GM12878 (cell line): ENCODE data around the gene CNPY2. TPM values are rescaled to one million over a fixed set of nuclear protein-coding genes. Genes with fewer than 3 reads are reported as not detected.

ENCODE experiments used
- BCL3 ChIP-seq: IDR thresholded peaks from 2 replicates; pipeline ENCODE4 v1.6.1; 2011; ENCODE audit warnings: borderline replicate concordance, low read depth, mild to moderate bottlenecking, moderate library complexity, low read length; ENCODE audit not compliant: insufficient read depth, poor library complexity, severe bottlenecking
- EED ChIP-seq: sonication (generic); IDR thresholded peaks from 2 replicates; pipeline ENCODE4 v1.6.1; 2016; ENCODE audit warnings: antibody characterized with exemption, low read depth
- HCFC1 ChIP-seq: fragments of 150-350 bp; IDR thresholded peaks from 2 replicates; pipeline ENCODE4 v1.6.1; 2014; ENCODE audit warnings: low read length
- MAX ChIP-seq: IDR thresholded peaks from 2 replicates; pipeline ENCODE4 v1.6.1; 2012; ENCODE audit warnings: low read depth, low read length, improper control_type of control experiment
- MXI1 ChIP-seq: fragments of 150-350 bp; IDR thresholded peaks from 2 replicates; pipeline ENCODE4 v1.6.1; 2011; ENCODE audit warnings: low read depth, mild to moderate bottlenecking, inconsistent platforms, low read length, improper control_type of control experiment
- NBN ChIP-seq: fragments of 450-650 bp; IDR thresholded peaks from 2 replicates; pipeline ENCODE4 v1.6.1; 2016
- NFIC ChIP-seq: IDR thresholded peaks from 2 replicates; pipeline ENCODE4 v1.6.1; 2012; ENCODE audit warnings: low read depth, mild to moderate bottlenecking, inconsistent platforms, low read length, moderate library complexity
- NFXL1 ChIP-seq: fragments of 450-650 bp; IDR thresholded peaks from 2 replicates; pipeline ENCODE4 v1.6.1; 2017; ENCODE audit warnings: antibody characterized with exemption, mild to moderate bottlenecking, borderline replicate concordance
- NR2C1 ChIP-seq: fragments of 450-650 bp; IDR thresholded peaks from 2 replicates; pipeline ENCODE4 v1.6.1; 2017; ENCODE audit warnings: antibody characterized with exemption, mild to moderate bottlenecking, moderate library complexity
- RFX5 ChIP-seq: IDR thresholded peaks from 2 replicates; pipeline ENCODE4 v1.6.1; 2011; ENCODE audit warnings: low read depth, low read length, improper control_type of control experiment
- SMAD5 ChIP-seq: IDR thresholded peaks from 2 replicates; pipeline ENCODE4 v1.6.1; 2016; ENCODE audit warnings: antibody characterized with exemption, low read depth
- SMC3 ChIP-seq: IDR thresholded peaks from 2 replicates; pipeline ENCODE4 v1.6.1; 2011; ENCODE audit warnings: low read length, improper control_type of control experiment, borderline replicate concordance
- TAF1 ChIP-seq: IDR thresholded peaks from 2 replicates; pipeline ENCODE4 v1.6.1; 2011; ENCODE audit warnings: mild to moderate bottlenecking, low read depth, low read length, borderline replicate concordance
- USF2 ChIP-seq: IDR thresholded peaks from 2 replicates; pipeline ENCODE4 v1.6.1; 2011; ENCODE audit warnings: low read depth, low read length, improper control_type of control experiment, borderline replicate concordance
- ZNF207 ChIP-seq: fragments of 450-650 bp; IDR thresholded peaks from 2 replicates; pipeline ENCODE4 v1.6.1; 2014; ENCODE audit warnings: antibody characterized with exemption, mild to moderate bottlenecking, borderline replicate concordance
- ZNF217 ChIP-seq: fragments of 450-650 bp; IDR thresholded peaks from 2 replicates; pipeline ENCODE4 v1.6.1; 2017; ENCODE audit warnings: antibody characterized with exemption, mild to moderate bottlenecking
- ZSCAN29 ChIP-seq: fragments of 450-650 bp; IDR thresholded peaks from 2 replicates; pipeline ENCODE4 v1.6.1; 2017; ENCODE audit warnings: mild to moderate bottlenecking, moderate library complexity
- polyA plus RNA-seq, 11 experiments: library from polyadenylated mRNA; depleted of rRNA in 4 of 11; unstranded in 6 of 11; stranded (reverse) in 5 of 11; fragments of >200 nt; fragmentation: Nextera tagmentation in 4 of 11; fragmentation: Illumina TruSeq in 1 of 11; extraction: Ambion mirVana in 4 of 11; extraction: Trizol in 1 of 11; gene quantifications; 1 replicate in 1 of 11; 2 replicates in 10 of 11; pipeline versions ENCODE4 v1.2.1 to v1.2.3, GENCODE V29; 2011 to 2016; ENCODE audit warnings: inconsistent platforms in 2 of 11, missing spikeins in 2 of 11, low read depth in 1 of 11
- total RNA-seq, 4 experiments: library from RNA; depleted of rRNA in 3 of 4; stranded (reverse); fragments of >200 nt in 3 of 4; fragmentation: Illumina TruSeq in 1 of 4; extraction: Trizol in 1 of 4; gene quantifications; 2 replicates each; pipeline versions ENCODE4 v1.2.1 to v1.2.3, GENCODE V29; 2013 to 2021
- TF ChIP-seq, protein P1 (sequence below): fragments of 450-650 bp; conservative IDR thresholded peaks from 2 replicates; pipeline ENCODE4 v1.6.1; 2017; ENCODE audit warnings: mild to moderate bottlenecking, moderate library complexity
- TF ChIP-seq, protein P2 (sequence below): fragments of 450-650 bp; IDR thresholded peaks from 2 replicates; pipeline ENCODE4 v1.6.1; 2017; ENCODE audit warnings: mild to moderate bottlenecking
- TF ChIP-seq, protein P3 (sequence below): fragments of 450-650 bp; IDR thresholded peaks from 2 replicates; pipeline ENCODE4 v1.6.1; 2017; ENCODE audit warnings: low read depth, mild to moderate bottlenecking, moderate library complexity

The CNPY2 gene
- total and polyA plus RNA-seq, 10 of the 15 experiments (the other 5 are each of a cell fraction or from before 2014, with no cell fraction given): 25.0 to 276 (median 87.8) TPM

DNA sequence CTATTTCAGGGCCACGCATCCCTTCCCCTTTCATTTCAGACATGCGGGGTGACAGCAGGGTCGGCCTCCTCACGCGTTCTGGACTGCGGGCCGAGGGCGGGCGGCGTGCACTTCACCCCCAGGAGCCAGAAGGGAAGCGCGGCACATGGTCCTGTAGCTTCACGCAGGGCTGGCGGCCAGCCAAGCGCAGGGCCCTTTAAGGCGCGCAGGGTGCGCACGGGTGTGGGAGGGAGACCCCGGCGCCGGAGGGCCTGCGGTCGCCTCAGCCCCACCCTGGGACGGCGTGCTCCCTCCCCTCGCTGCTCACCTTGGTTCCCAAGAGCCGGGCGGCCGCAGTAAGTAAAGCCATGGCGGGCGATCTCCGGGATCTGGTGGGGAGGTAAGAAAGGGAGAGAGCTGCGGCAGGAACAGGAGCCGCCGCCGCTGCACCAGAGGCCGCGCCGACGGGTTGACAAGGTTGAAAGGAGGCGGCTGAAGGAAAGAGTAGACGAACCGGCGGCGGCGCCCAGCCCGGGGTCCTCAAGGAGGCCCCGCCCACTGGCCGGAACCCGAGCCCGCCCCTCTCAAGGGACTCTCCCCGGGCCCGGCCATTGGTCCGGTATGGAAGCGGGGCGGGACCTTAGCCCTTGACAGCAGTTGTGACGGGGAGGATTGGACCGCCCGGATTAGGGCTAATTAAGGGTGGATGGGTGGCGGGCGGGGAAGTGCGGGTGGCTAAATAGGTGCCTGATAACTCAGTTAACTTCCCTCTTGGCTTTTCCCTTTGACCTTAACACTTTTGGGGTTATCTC, 15.7 kb downstream of the CNPY2 start, which contains the start of gene CS (continued):
- TF ChIP-seq MAX (peak; percentile 66), EED (no peak), NR2C1 (0 out of 2 replicates have a peak, but pooled peaks have one; percentile 19), MXI1 (peak; percentile 56; the same call in 1 of the 2 replicates), NBN (no peak; the same call in 1 of the 2 replicates), ZSCAN29 (no peak), NFIC (0 out of 2 replicates have a peak, but pooled peaks have one; percentile 29), BCL3 (no peak), RFX5 (no peak), ZNF217 (no peak), SMAD5 (peak; percentile 73; the same call in 1 of the 2 replicates), NFXL1 (no peak), TAF1 (peak; percentile 77), HCFC1 (no peak; the same call in 1 of the 2 replicates), ZNF207 (no peak), USF2 (no peak), SMC3 (no peak)
- TF ChIP-seq, protein P1, sequence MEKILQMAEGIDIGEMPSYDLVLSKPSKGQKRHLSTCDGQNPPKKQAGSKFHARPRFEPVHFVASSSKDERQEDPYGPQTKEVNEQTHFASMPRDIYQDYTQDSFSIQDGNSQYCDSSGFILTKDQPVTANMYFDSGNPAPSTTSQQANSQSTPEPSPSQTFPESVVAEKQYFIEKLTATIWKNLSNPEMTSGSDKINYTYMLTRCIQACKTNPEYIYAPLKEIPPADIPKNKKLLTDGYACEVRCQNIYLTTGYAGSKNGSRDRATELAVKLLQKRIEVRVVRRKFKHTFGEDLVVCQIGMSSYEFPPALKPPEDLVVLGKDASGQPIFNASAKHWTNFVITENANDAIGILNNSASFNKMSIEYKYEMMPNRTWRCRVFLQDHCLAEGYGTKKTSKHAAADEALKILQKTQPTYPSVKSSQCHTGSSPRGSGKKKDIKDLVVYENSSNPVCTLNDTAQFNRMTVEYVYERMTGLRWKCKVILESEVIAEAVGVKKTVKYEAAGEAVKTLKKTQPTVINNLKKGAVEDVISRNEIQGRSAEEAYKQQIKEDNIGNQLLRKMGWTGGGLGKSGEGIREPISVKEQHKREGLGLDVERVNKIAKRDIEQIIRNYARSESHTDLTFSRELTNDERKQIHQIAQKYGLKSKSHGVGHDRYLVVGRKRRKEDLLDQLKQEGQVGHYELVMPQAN: peak; percentile 87
- TF ChIP-seq, protein P2, sequence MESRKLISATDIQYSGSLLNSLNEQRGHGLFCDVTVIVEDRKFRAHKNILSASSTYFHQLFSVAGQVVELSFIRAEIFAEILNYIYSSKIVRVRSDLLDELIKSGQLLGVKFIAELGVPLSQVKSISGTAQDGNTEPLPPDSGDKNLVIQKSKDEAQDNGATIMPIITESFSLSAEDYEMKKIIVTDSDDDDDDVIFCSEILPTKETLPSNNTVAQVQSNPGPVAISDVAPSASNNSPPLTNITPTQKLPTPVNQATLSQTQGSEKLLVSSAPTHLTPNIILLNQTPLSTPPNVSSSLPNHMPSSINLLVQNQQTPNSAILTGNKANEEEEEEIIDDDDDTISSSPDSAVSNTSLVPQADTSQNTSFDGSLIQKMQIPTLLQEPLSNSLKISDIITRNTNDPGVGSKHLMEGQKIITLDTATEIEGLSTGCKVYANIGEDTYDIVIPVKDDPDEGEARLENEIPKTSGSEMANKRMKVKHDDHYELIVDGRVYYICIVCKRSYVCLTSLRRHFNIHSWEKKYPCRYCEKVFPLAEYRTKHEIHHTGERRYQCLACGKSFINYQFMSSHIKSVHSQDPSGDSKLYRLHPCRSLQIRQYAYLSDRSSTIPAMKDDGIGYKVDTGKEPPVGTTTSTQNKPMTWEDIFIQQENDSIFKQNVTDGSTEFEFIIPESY: no peak
- TF ChIP-seq, protein P3, sequence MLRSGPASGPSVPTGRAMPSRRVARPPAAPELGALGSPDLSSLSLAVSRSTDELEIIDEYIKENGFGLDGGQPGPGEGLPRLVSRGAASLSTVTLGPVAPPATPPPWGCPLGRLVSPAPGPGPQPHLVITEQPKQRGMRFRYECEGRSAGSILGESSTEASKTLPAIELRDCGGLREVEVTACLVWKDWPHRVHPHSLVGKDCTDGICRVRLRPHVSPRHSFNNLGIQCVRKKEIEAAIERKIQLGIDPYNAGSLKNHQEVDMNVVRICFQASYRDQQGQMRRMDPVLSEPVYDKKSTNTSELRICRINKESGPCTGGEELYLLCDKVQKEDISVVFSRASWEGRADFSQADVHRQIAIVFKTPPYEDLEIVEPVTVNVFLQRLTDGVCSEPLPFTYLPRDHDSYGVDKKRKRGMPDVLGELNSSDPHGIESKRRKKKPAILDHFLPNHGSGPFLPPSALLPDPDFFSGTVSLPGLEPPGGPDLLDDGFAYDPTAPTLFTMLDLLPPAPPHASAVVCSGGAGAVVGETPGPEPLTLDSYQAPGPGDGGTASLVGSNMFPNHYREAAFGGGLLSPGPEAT: peak; percentile 68
